GM23338 (cell line): ENCODE results near the gene DEPDC1. TPM values are rescaled to one million over a fixed set of nuclear protein-coding genes. Genes with fewer than 3 reads are reported as not detected.

Source experiments
- ATAC-seq: fragments of 200-7000 bp; cut with Tn5 transposase; 3 replicates; pipeline ENCODE4 v1.9.1; 2020
- DNase-seq: peaks from one replicate; pipeline ENCODE4 v3.0.0-alpha.2; 2015; ENCODE audit warnings: low spot score
- H2AFZ ChIP-seq: fragments of 200-600 bp; sonication (generic); 2 replicates; pipeline ENCODE4 v1.8.0; 2016; ENCODE audit warnings: antibody characterized with exemption, mild to moderate bottlenecking, moderate library complexity
- H3F3A ChIP-seq: fragments of 200-600 bp; sonication (generic); replicated peaks from 2 replicates; pipeline ENCODE4 v1.8.0; 2017; ENCODE audit warnings: antibody characterized with exemption, mixed run types, low read depth
- H3K27ac ChIP-seq: fragments of 200-600 bp; sonication (generic); 2 replicates; pipeline ENCODE4 v1.6.1; 2016; ENCODE audit warnings: low read depth
- H3K27me3 ChIP-seq: fragments of 200-600 bp; sonication (generic); 2 replicates; pipeline ENCODE4 v1.8.0; 2016; ENCODE audit warnings: mild to moderate bottlenecking, mixed run types, moderate library complexity; ENCODE audit not compliant: insufficient read depth
- H3K36me3 ChIP-seq: fragments of 200-600 bp; sonication (generic); 2 replicates; pipeline ENCODE4 v1.8.0; 2016; ENCODE audit warnings: mild to moderate bottlenecking; ENCODE audit not compliant: insufficient read depth
- H3K4me1 ChIP-seq: fragments of 200-600 bp; sonication (generic); 2 replicates; pipeline ENCODE4 v1.8.0; 2016; ENCODE audit warnings: mild to moderate bottlenecking, moderate library complexity; ENCODE audit not compliant: insufficient read depth
- H3K4me2 ChIP-seq: fragments of 200-600 bp; sonication (generic); 2 replicates; pipeline ENCODE4 v1.7.1; 2017; ENCODE audit warnings: mixed run types
- H3K4me3 ChIP-seq: fragments of 200-600 bp; sonication (generic); 2 replicates; pipeline ENCODE4 v1.6.1; 2016; ENCODE audit warnings: mixed run types
- H3K79me2 ChIP-seq: fragments of 200-600 bp; sonication (generic); replicated peaks from 2 replicates; pipeline ENCODE4 v1.8.0; 2017; ENCODE audit warnings: mild to moderate bottlenecking; ENCODE audit not compliant: insufficient read depth
- H3K9me2 ChIP-seq: fragments of 200-600 bp; sonication (generic); 2 replicates; pipeline ENCODE4 v1.8.0; 2017; ENCODE audit not compliant: insufficient read depth
- H4K20me1 ChIP-seq: fragments of 200-600 bp; sonication (generic); replicated peaks from 2 replicates; pipeline ENCODE4 v1.8.0; 2017; ENCODE audit warnings: mild to moderate bottlenecking; ENCODE audit not compliant: insufficient read depth
- H3K27ac Mint-ChIP-seq: 2 replicates; pipeline ENCODE4 v1.8.0; 2020; ENCODE audit warnings: inconsistent platforms, mild to moderate bottlenecking, moderate library complexity, mixed read lengths
- H3K27me3 Mint-ChIP-seq: 3 replicates; pipeline ENCODE4 v1.8.0; 2022; ENCODE audit warnings: low read depth, mild to moderate bottlenecking, moderate library complexity, mixed read lengths, inconsistent platforms; ENCODE audit not compliant: insufficient read depth, poor library complexity
- H3K36me3 Mint-ChIP-seq: 3 replicates; pipeline ENCODE4 v1.8.0; 2021; ENCODE audit warnings: low read depth, mild to moderate bottlenecking, inconsistent platforms, moderate library complexity, mixed read lengths
- H3K4me1 Mint-ChIP-seq: 3 replicates; pipeline ENCODE4 v1.8.0; 2020; ENCODE audit warnings: mild to moderate bottlenecking, inconsistent platforms, mixed read lengths
- H3K4me3 Mint-ChIP-seq: 3 replicates; pipeline ENCODE4 v1.8.0; 2021; ENCODE audit warnings: moderate library complexity, mild to moderate bottlenecking, inconsistent platforms, mixed read lengths
- H3K9me3 Mint-ChIP-seq: 3 replicates; pipeline ENCODE4 v1.8.0; 2020; ENCODE audit warnings: moderate library complexity, mild to moderate bottlenecking, inconsistent platforms, mixed read lengths
- CREB1 ChIP-seq: fragments of 250-450 bp; sonication (Bioruptor Pico); IDR thresholded peaks from 2 replicates; pipeline ENCODE4 v1.5.0; 2020; ENCODE audit warnings: low read depth, mild to moderate bottlenecking, moderate library complexity
- POLR2AphosphoS5 ChIP-seq: IDR thresholded peaks from 2 replicates; pipeline ENCODE4 v1.6.1; 2016; ENCODE audit warnings: antibody characterized with exemption, low read depth
- STAT1 ChIP-seq: IDR thresholded peaks from one replicate; pipeline ENCODE4 v1.6.1; 2016; ENCODE audit warnings: antibody characterized with exemption; ENCODE audit not compliant: unreplicated experiment
- ZNF462 ChIP-seq: fragments of 250-450 bp; sonication (Bioruptor Pico); IDR thresholded peaks from 2 replicates; pipeline ENCODE4 v1.5.0; 2020; ENCODE audit warnings: mild to moderate bottlenecking, moderate library complexity
- long read RNA-seq: library from polyadenylated mRNA; unstranded; transcript quantifications from one replicate; pipeline ENCODE4 v2.0.0, GENCODE V29; 2020; ENCODE audit not compliant: unreplicated experiment
- polyA plus RNA-seq: library from polyadenylated mRNA; unstranded; fragments of >200 nt; fragmentation: Nextera tagmentation; extraction: Ambion mirVana; gene quantifications from 2 replicates; pipeline ENCODE4 v1.2.1, GENCODE V29; 2016
- total RNA-seq: library from RNA; depleted of rRNA; stranded (reverse); fragments of >200 nt; shearing (Covaris generic); gene quantifications from 2 replicates; pipeline ENCODE4 v1.2.3, GENCODE V29; 2014; rRNA removed

The DEPDC1 gene, protein sequence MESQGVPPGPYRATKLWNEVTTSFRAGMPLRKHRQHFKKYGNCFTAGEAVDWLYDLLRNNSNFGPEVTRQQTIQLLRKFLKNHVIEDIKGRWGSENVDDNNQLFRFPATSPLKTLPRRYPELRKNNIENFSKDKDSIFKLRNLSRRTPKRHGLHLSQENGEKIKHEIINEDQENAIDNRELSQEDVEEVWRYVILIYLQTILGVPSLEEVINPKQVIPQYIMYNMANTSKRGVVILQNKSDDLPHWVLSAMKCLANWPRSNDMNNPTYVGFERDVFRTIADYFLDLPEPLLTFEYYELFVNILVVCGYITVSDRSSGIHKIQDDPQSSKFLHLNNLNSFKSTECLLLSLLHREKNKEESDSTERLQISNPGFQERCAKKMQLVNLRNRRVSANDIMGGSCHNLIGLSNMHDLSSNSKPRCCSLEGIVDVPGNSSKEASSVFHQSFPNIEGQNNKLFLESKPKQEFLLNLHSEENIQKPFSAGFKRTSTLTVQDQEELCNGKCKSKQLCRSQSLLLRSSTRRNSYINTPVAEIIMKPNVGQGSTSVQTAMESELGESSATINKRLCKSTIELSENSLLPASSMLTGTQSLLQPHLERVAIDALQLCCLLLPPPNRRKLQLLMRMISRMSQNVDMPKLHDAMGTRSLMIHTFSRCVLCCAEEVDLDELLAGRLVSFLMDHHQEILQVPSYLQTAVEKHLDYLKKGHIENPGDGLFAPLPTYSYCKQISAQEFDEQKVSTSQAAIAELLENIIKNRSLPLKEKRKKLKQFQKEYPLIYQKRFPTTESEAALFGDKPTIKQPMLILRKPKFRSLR
- total RNA-seq: 42.9 and 47.0 TPM in 2 replicates
- 16.5 and 30.0 TPM in 2 replicates for polyA plus RNA-seq
- long read RNA-seq, full-length matches to known transcripts: 1 of 30 reads
- long read RNA-seq, partial matches to known transcripts: 25 of 30 reads
- long read RNA-seq, other reads (novel, unspliced or antisense): 4 of 30 reads

DNA sequence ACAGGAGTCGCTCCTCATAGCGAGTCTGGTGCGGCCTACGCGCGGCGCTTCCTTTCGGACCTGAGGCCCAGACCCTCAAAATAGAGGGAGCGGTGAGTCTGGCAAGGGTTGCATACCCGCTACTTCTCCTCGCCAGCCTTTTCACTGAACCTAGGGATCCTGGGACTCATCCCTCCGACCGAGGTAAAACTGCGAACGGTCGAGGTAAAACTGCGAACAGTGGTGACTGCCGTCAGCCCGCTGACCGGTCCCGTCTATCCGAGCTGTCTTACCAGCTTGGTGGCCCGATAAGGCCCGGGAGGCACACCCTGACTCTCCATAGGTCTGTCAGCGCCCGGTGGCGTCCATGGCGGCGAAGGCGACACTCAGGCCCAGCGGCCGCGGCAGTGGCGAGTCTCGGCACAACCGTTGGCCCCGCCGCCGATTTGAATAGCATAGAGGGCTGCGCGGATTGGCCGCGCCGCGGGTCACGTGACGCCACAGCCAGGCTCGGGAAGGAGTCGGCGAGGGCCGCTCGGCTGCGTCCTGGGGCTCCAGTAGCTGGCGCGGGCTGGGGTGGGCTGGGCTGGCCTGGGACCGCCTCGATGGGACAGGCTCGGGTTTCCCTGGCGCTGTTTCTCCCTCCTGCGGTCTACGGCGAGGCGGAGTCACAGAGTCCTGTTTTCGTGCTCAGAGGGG lies at the start of gene DEPDC1:
DEPDC1 (minus strand) TSS at position 403 of the 678 bp plus-strand sequence; CDS start at position 320, 83 bp downstream.
- peaks cover 24% of the 10 kb centered on the region for H3K4me1 Mint-ChIP-seq
- Histone ChIP-seq H3K36me3 (peaks cover 12% of the 10 kb centered on the region), H3K4me2 (peak within 1 kb of the TSS; percentile 91), H2AFZ (peak within 1 kb of the TSS; percentile 96), H3K4me1 (peaks cover 11% of the 10 kb centered on the region), H4K20me1 (no peaks in the 10 kb centered on the region), H3K4me3 (peak within 1 kb of the TSS; percentile 89), H3K27me3 (no peaks in the 10 kb centered on the region), H3K79me2 (peaks cover 44% of the 10 kb centered on the region), H3K9me2 (no peaks in the 10 kb centered on the region), H3F3A (no peaks in the 10 kb centered on the region), H3K27ac (peak within 1 kb of the TSS; percentile 88)
- H3K27me3 Mint-ChIP-seq: peaks cover 4% of the 10 kb centered on the region
- peak within 1 kb of the TSS; percentile 96 for H3K4me3 Mint-ChIP-seq
- H3K9me3 Mint-ChIP-seq: 0 out of 3 replicates have a peak, but pooled peaks cover 2% of the 10 kb centered on the region
- H3K27ac Mint-ChIP-seq: peak within 1 kb of the TSS; percentile 84
- DNase-seq (peak; percentile 97), ATAC-seq (peak; percentile 99)
- TF ChIP-seq STAT1 (no peak), ZNF462 (CRISPR knock-in tag) (no peak), POLR2AphosphoS5 (peak; percentile 89), CREB1 (CRISPR knock-in tag) (peak; percentile 52; the same call in 1 of the 2 replicates)
- H3K36me3 Mint-ChIP-seq: peaks cover 16% of the 10 kb centered on the region
